HepG2 (cell line): Measurements from ENCODE around the gene GJA3.

ENCODE experiments used
- BATF2 ChIP-seq: sonication (generic); formaldehyde crosslinking; IDR thresholded peaks from 2 replicates; pipeline ENCODE4 v1.8.0; 2022; ENCODE audit warnings: mild to moderate bottlenecking, missing genetic modification reagents, moderate library complexity
- EZH2 ChIP-seq: conservative IDR thresholded peaks from 2 replicates; pipeline ENCODE4 v1.6.1; 2012; ENCODE audit warnings: mild to moderate bottlenecking, low read depth, low read length, moderate library complexity
- RNF2 ChIP-seq: fragments of 450-650 bp; conservative IDR thresholded peaks from 2 replicates; pipeline ENCODE4 v1.6.1; 2016; ENCODE audit warnings: low read depth

GRCh38 chr13:20150561-20150960 lies 10.3 kb downstream of the GJA3 start:
- no peak for TF ChIP-seq EZH2
- TF ChIP-seq BATF2 (CRISPR knock-in tag), result no peak
- no peak for TF ChIP-seq RNF2
